CMK (cell line): ENCODE data around the gene KCNK18.

Experiments used
- DNase-seq: peaks from one replicate; pipeline ENCODE4 v3.0.0-alpha.2; 2010; ENCODE audit warnings: low read depth

The KCNK18 gene

GRCh38 chr10:117197189-117197588 lies at the start of gene KCNK18:
Gene KCNK18, plus strand, starts transcription at chr10:117197489. Its CDS starts 0 bp downstream, at chr10:117197489.
- no peak for DNase-seq

- no peak for DNase-seq
These were observed 49.0 kb upstream of the KCNK18 start for GRCh38 chr10:117148284-117148683.

GRCh38 chr10:117152668-117153067 lies 44.6 kb upstream of the KCNK18 start:
- DNase-seq = no peak

- no peak for DNase-seq
These were observed 39.0 kb upstream of the KCNK18 start for GRCh38 chr10:117158297-117158696.

- DNase-seq = no peak
These were observed 37.9 kb upstream of the KCNK18 start for GRCh38 chr10:117159390-117159789.

- DNase-seq = no peak
These were observed 36.7 kb upstream of the KCNK18 start for GRCh38 chr10:117160567-117160966.

- no peak for DNase-seq
These were observed 35.8 kb upstream of the KCNK18 start for GRCh38 chr10:117161386-117162033.

- no peak for DNase-seq
These were observed 34.9 kb upstream of the KCNK18 start for GRCh38 chr10:117162093-117163060.

GRCh38 chr10:117163061-117163953 lies 34.0 kb upstream of the KCNK18 start:
- no peak for DNase-seq

GRCh38 chr10:117163954-117164548 lies 33.2 kb upstream of the KCNK18 start:
- DNase-seq = no peak

- no peak for DNase-seq
These were observed 32.4 kb upstream of the KCNK18 start for GRCh38 chr10:117164592-117165537.

- DNase-seq = no peak
These were observed 31.5 kb upstream of the KCNK18 start for GRCh38 chr10:117165538-117166417.

GRCh38 chr10:117166418-117167345 lies 30.6 kb upstream of the KCNK18 start:
- no peak for DNase-seq

GRCh38 chr10:117167346-117167788 lies 29.9 kb upstream of the KCNK18 start:
- no peak for DNase-seq

- no peak for DNase-seq
These were observed 29.3 kb upstream of the KCNK18 start for GRCh38 chr10:117167789-117168674.

- no peak for DNase-seq
These were observed 28.6 kb upstream of the KCNK18 start for GRCh38 chr10:117168729-117169128.

GRCh38 chr10:117169480-117169879 lies 27.8 kb upstream of the KCNK18 start:
- no peak for DNase-seq
